OCI-LY7 (cell line): ENCODE measurements around the gene EHD3. TPM values are rescaled to one million over a fixed set of nuclear protein-coding genes. Genes with fewer than 3 reads are reported as not detected.

Experiments used
- BruUV-seq: library from RNA; stranded (reverse); fragments of 400-500 nt; replicated peaks from 2 replicates; lab custom pipeline; 2021; lab: Mats Ljungman, UMichigan
- CTCF ChIA-PET: fragments of 300-600 bp; sonication (Branson Sonifier 250); formaldehyde crosslinking; loops from one replicate; lab custom pipeline; 2022; ENCODE audit warnings: antibody characterized with exemption; ENCODE audit not compliant: unreplicated experiment; lab: Charles Lee
- POLR2A ChIA-PET: fragments of 300-600 bp; sonication (Branson Sonifier 250); formaldehyde crosslinking; loops from one replicate; lab custom pipeline; 2022; ENCODE audit warnings: antibody characterized with exemption; lab: Charles Lee
- DNase-seq: peaks from one replicate; pipeline ENCODE4 v3.0.0-alpha.2; 2015; ENCODE audit warnings: low spot score
- H2AFZ ChIP-seq: fragments of 200-600 bp; sonication (generic), shearing (Covaris generic); 2 replicates; pipeline ENCODE4 v1.6.1; 2014; ENCODE audit warnings: mild to moderate bottlenecking, antibody characterized with exemption, low read length, moderate library complexity
- H3K27ac ChIP-seq: fragments of 200-600 bp; sonication (generic); 2 replicates; pipeline ENCODE4 v1.5.1; 2014; ENCODE audit warnings: mixed run types, low read depth, mild to moderate bottlenecking, moderate library complexity, low read length, inconsistent platforms; ENCODE audit not compliant: poor library complexity, severe bottlenecking
- H3K36me3 ChIP-seq: fragments of 200-600 bp; sonication (generic); 2 replicates; pipeline ENCODE4 v1.6.1; 2014; ENCODE audit warnings: mild to moderate bottlenecking, antibody characterized with exemption, low read length, moderate library complexity, mixed read lengths; ENCODE audit not compliant: insufficient read depth
- H3K4me1 ChIP-seq: fragments of 200-600 bp; sonication (generic); 2 replicates; pipeline ENCODE4 v1.5.1; 2014; ENCODE audit warnings: mild to moderate bottlenecking, low read length; ENCODE audit not compliant: insufficient read depth, poor library complexity, severe bottlenecking
- H3K4me2 ChIP-seq: fragments of 200-600 bp; sonication (generic); 2 replicates; pipeline ENCODE4 v1.6.1; 2014; ENCODE audit warnings: mild to moderate bottlenecking, low read length
- H3K4me3 ChIP-seq: fragments of 200-600 bp; sonication (generic); 2 replicates; pipeline ENCODE4 v1.5.1; 2014; ENCODE audit warnings: mild to moderate bottlenecking, low read depth, low read length; ENCODE audit not compliant: poor library complexity, severe bottlenecking
- H3K79me2 ChIP-seq: fragments of 200-600 bp; sonication (generic); 2 replicates; pipeline ENCODE4 v1.6.1; 2016; ENCODE audit warnings: low read depth, mild to moderate bottlenecking, low read length, moderate library complexity, mixed read lengths; ENCODE audit not compliant: insufficient read depth
- H3K9me2 ChIP-seq: fragments of 200-600 bp; sonication (generic); 2 replicates; pipeline ENCODE4 v1.6.1; 2016; ENCODE audit warnings: mild to moderate bottlenecking, low read length, mixed read lengths; ENCODE audit not compliant: insufficient read depth
- H3K9me3 ChIP-seq: fragments of 200-600 bp; sonication (generic); 2 replicates; pipeline ENCODE4 v1.6.1; 2014; ENCODE audit warnings: mild to moderate bottlenecking, mixed run types, low read length, mixed read lengths
- H4K20me1 ChIP-seq: fragments of 200-600 bp; sonication (generic); 2 replicates; pipeline ENCODE4 v1.6.1; 2014; ENCODE audit warnings: mild to moderate bottlenecking, antibody characterized with exemption, low read length, moderate library complexity, mixed read lengths; ENCODE audit not compliant: insufficient read depth
- CTCF ChIP-seq: fragments of 200-600 bp; sonication (generic); conservative IDR thresholded peaks from 2 replicates; pipeline ENCODE4 v1.5.1; 2014; ENCODE audit warnings: mild to moderate bottlenecking, antibody characterized with exemption, low read length, moderate library complexity, mixed read lengths
- EZH2phosphoT487 ChIP-seq: fragments of 200-600 bp; sonication (generic); IDR thresholded peaks from 2 replicates; pipeline ENCODE4 v1.6.1; 2018; ENCODE audit warnings: low read depth, borderline replicate concordance, mild to moderate bottlenecking, mixed run types, antibody characterized with exemption, low read length, moderate library complexity, mixed read lengths
- intact Hi-C: fragments of 100-400 bp; cut with micrococcal nuclease; formaldehyde crosslinking; loops from one replicate; pipeline ENCODE4 v1.10.0; 2022; ENCODE audit not compliant: unreplicated experiment
- total RNA-seq, 2 experiments: library from RNA; depleted of rRNA in 1 of 2; stranded (reverse); fragments of >200 nt in 1 of 2; shearing (Covaris generic) in 1 of 2; gene quantifications; 2 replicates each; pipeline ENCODE4 v1.2.3, GENCODE V29; 2014 to 2022

The EHD3 gene
- total RNA-seq, 2 experiments from 2014 or later: 0.73 to 3.4 TPM

- POLR2A ChIA-PET: interaction anchor here (0.9 to 2.3 kb wide), 6 partner anchors 9 to 54 kb away, joined by 3 to 4 read pairs (median 4); partner anchors contain the start of gene EHD3
- Histone ChIP-seq H3K9me3 (no peaks in the 10 kb centered on the region), H2AFZ (no peak overlapping the region), H3K79me2 (no peaks in the 10 kb centered on the region), H4K20me1 (no peaks in the 10 kb centered on the region), H3K4me3 (no peak overlapping the region), H3K4me1 (peaks cover 83% of the 10 kb centered on the region), H3K4me2 (no peak overlapping the region; the same call in 1 of the 2 replicates), H3K36me3 (no peaks in the 10 kb centered on the region), H3K9me2 (no peaks in the 10 kb centered on the region), H3K27ac (no peak overlapping the region)
- BruUV-seq: no TSS peak
- intact Hi-C loops: no loop called here
- CTCF ChIA-PET: no interaction called here
- DNase-seq: no peak
- no peak for TF ChIP-seq EZH2phosphoT487
- TF ChIP-seq CTCF: no peak
Measured at GRCh38 chr2:31216734-31217133, 17.2 kb upstream of the EHD3 start.

GRCh38 chr2:31217465-31218200 is 16.3 kb upstream of the EHD3 start, which contains the start of gene CAPN14:
CAPN14 (minus strand) TSS chr2:31217515; CDS start chr2:31205447, 12,068 bp downstream.
- CTCF ChIA-PET: no interaction called here
- H3K4me1 ChIP-seq: peaks cover 88% of the 10 kb centered on the region
- intact Hi-C loops: no loop called here
- H3K9me2 ChIP-seq: no peaks in the 10 kb centered on the region
- POLR2A ChIA-PET: interaction anchor here (0.9 to 2.3 kb wide), 6 partner anchors 10 to 55 kb away, joined by 3 to 4 read pairs (median 4); partner anchors contain the start of gene EHD3
- TF ChIP-seq EZH2phosphoT487: no peak
- no peak within 1 kb of the TSS for H2AFZ ChIP-seq
- peak within 1 kb of the TSS; percentile 80 for H3K4me2 ChIP-seq
- BruUV-seq: no TSS peak
- no peak within 1 kb of the TSS for H3K4me3 ChIP-seq
- no peaks in the 10 kb centered on the region for H3K79me2 ChIP-seq
- H4K20me1 ChIP-seq: no peaks in the 10 kb centered on the region
- H3K27ac ChIP-seq: no peak within 1 kb of the TSS
- no peak for DNase-seq
- H3K36me3 ChIP-seq: no peaks in the 10 kb centered on the region
- H3K9me3 ChIP-seq: no peaks in the 10 kb centered on the region

DNA sequence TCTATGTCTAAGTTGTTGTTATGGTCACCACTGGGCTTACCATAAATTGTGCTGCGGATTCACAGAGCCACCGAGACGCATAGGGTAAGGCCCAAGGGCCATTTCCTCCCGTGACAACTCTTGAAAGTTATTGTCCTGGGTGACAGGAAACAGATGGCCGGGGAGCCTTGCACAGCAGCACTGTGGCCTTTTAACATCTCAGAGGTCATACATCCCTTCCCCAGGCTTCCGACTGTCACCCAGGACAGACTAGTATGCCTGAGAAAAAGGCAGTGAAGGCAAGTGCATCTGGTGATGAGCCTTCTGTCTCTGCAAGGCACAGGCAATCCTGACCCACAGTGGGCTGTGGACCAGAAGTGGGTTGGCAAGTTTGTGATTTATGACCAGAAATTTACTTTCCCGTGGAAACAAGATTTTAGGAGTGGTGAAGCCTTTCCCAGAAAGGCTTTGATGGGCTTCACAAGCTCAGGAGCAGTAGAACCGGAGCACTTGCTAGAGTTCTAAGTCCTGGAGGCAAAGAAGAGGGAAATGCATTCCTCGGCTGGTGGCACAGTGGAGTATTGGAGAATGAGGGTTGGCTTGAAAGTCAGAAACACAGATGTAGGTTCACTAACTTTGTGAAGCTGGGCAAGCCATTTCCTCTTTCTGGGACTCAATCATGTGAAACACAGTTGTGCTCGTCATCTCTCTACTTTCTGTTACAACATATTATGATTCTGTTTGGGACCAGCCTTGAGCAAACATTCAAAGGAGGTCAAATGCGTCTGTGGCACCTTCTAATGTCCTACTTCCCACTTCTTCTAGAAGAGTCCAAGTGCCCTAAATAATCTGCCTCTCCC is 14.6 kb upstream of the EHD3 start:
- Histone ChIP-seq H3K4me2 (peak overlapping the region; percentile 80), H4K20me1 (no peaks in the 10 kb centered on the region), H3K79me2 (no peaks in the 10 kb centered on the region), H3K4me3 (peak overlapping the region; percentile 46), H3K27ac (peak overlapping the region; percentile 79), H3K4me1 (peaks cover 71% of the 10 kb centered on the region), H3K9me2 (no peaks in the 10 kb centered on the region), H3K9me3 (no peaks in the 10 kb centered on the region), H3K36me3 (no peaks in the 10 kb centered on the region), H2AFZ (peak overlapping the region; percentile 72)
- DNase-seq: peak; percentile 88
- no peak for TF ChIP-seq EZH2phosphoT487
- TF ChIP-seq CTCF: no peak
- ChIA-PET CTCF (interaction anchor here (1.0 kb wide), 1 partner anchor 9 kb away, joined by 3 read pairs; no protein-coding TSS in a partner anchor), POLR2A (interaction anchor here (0.9 to 1.6 kb wide), 3 partner anchors 14 to 36 kb away, joined by 4 to 6 read pairs (median 5); partner anchors contain the start of gene EHD3)
- intact Hi-C loops: loop anchor here (1.0 kb wide), 1 partner anchor 37 kb away; no protein-coding TSS in a partner anchor
- BruUV-seq: no TSS peak
